Measurements from ENCODE around the gene C6orf58. TPM values are rescaled to one million over a fixed set of nuclear protein-coding genes. Genes with fewer than 3 reads are reported as not detected.

C6orf58 gene
- total and polyA plus RNA-seq, 12 donors = not detected

- DNase-seq = no peak
- Histone ChIP-seq H3K4me1 (no peaks in the 10 kb centered on the region), H3K4me3 (no peak overlapping the region), H3K27me3 (peaks cover 0 to 18% (median 6%) of the 10 kb centered on the region in 7 donors), H3K9me3 (no peaks in the 10 kb centered on the region), H3K36me3 (no peaks in the 10 kb centered on the region), H3K27ac (no peak overlapping the region)
- intact Hi-C loops (cut with DNase I) = no loop called here
- 18 to 31% methylated on average over 2 of the region's 2 CpGs for WGBS, 2 donors
- no peak for ATAC-seq
- TF ChIP-seq CTCF (IDR thresholded peaks at IDR 0.05) = peak in 6 of 9 donors; percentile 9 to 43 (median 28)
These were observed 22.5 kb upstream of the C6orf58 start for GRCh38 chr6:127554435-127555006.

- TF ChIP-seq CTCF (IDR thresholded peaks at IDR 0.05) = no peak
These were observed 15.3 kb upstream of the C6orf58 start for GRCh38 chr6:127561660-127562059.

GRCh38 chr6:127564761-127565160, 12.2 kb upstream of the C6orf58 start:
- H3K36me3 ChIP-seq = no peaks in the 10 kb centered on the region
- DNase-seq (no peak), ATAC-seq (no peak)
- WGBS, 2 donors = 84 to 88% methylated on average over 3 of the region's 3 CpGs
- H3K27ac ChIP-seq = no peak overlapping the region
- no peaks in the 10 kb centered on the region for H3K27me3 ChIP-seq
- no peak for TF ChIP-seq CTCF (IDR thresholded peaks at IDR 0.05)
- H3K4me1 ChIP-seq = no peaks in the 10 kb centered on the region
- H3K9me3 ChIP-seq = no peaks in the 10 kb centered on the region
- H3K4me3 ChIP-seq = no peak overlapping the region
- intact Hi-C loops (cut with DNase I) = no loop called here

More at GRCh38 chr6:127561660-127562059, 15.3 kb upstream of the C6orf58 start:
- Histone ChIP-seq H3K27ac (no peak overlapping the region), H3K4me3 (no peak overlapping the region), H3K36me3 (no peaks in the 10 kb centered on the region), H3K27me3 (no peaks in the 10 kb centered on the region), H3K4me1 (no peaks in the 10 kb centered on the region), H3K9me3 (no peaks in the 10 kb centered on the region)
- 41 to 43% methylated on average over 1 of the region's 1 CpG for WGBS, 2 donors
- DNase-seq (no peak), ATAC-seq (no peak)
- intact Hi-C loops (cut with DNase I) = no loop called here

GRCh38 chr6:127566119-127566518, 10.9 kb upstream of the C6orf58 start:
- H3K4me1 ChIP-seq = peaks cover 0 to 3% (median 0%) of the 10 kb centered on the region in 9 donors
- intact Hi-C loops (cut with DNase I) = no loop called here
- no peak for ATAC-seq

More at GRCh38 chr6:127566119-127566518, 10.9 kb upstream of the C6orf58 start:
- Histone ChIP-seq H3K27me3 (no peaks in the 10 kb centered on the region), H3K27ac (no peak overlapping the region), H3K9me3 (no peaks in the 10 kb centered on the region), H3K36me3 (no peaks in the 10 kb centered on the region), H3K4me3 (no peak overlapping the region)
- TF ChIP-seq CTCF (IDR thresholded peaks at IDR 0.05) = no peak
- no peak for DNase-seq
